HG02571 (cell line): ENCODE data around the gene OR6S1.
"Not testable (repeated sequence)": the region's sequence is repeated elsewhere in the genome, so short reads cannot be mapped to it uniquely, and the experiment has no call there.

Experiments
- ATAC-seq: cut with Tn5 transposase; IDR thresholded peaks from one replicate; pipeline ENCODE4 v1.9.1; 2021; ENCODE audit warnings: mild to moderate bottlenecking, moderate library complexity; ENCODE audit not compliant: unreplicated experiment

OR6S1 gene

DNA sequence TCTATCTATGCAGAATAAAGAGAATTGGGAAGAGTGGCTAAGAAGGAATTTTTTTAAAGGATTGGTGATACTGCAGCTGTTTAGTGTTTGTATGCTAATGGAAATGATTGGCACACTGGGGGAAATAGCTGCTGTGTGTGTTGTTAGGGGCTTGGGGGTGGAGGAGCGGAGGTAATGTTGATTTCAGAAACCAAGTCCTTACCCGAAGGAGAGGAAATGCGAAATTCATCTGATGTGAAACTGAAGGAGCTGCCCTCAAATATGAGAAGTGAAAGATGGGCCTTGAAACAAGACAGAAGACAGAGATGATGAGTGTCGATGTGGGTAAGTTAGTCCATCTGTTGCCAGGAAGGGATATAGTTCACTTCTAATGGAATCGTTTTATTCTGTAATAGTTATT lies 29.1 kb downstream of the OR6S1 start:
- no peak for ATAC-seq

DNA sequence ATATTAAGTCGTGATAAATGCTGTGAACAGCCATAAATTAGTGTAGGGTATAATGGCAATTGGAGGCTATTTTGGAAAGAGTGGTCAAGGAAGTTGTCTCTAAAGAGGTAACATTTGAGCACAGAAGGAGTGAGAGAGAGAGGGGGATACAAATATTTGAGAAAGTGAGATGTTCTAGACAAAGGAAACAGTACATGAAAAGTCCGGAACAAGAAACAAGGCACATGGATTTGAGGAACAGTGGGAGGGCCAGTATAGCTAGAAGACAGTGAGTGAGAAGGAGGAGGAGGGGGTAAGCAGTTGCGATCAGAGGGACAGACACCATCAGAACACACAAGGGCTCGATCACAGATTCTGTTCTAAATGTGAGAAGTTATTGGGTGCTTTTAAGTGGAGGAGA lies 30.2 kb downstream of the OR6S1 start:
- no peak for ATAC-seq

DNA sequence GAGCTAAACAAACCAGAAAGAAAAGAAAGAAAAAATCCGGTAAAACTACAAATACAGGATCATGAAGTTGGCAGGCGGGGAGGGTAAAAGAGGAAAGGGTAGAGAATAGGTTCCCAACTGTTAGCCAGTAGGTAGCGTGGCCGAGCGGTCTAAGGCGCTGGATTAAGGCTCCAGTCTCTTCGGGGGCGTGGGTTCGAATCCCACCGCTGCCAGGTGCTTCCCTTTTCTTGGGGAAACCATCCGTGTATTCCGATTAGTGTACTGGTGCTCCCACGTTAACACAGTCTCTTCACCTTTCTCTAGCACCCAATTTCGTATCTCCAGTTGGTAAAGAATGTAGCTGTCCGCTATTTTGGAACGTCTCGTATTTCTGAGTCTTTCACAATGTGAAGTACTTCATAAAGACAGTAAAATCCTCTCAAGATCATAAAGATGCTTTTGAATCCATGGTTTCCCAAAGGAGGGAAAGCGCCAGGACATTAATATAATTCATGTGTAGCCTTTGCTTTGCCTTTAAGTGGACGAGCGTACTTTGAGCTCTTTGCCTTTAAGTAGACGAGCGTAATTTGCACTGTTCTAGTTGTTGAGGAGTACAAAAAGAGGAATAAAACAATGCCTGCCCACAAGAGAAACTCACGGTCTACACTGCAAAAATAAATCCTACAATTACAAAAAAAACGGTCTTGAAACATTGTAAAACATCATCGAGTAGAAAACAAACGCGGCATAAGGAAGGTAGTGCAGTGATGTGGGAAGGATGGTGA lies 31.3 kb downstream of the OR6S1 start:
- peak; percentile 27 for ATAC-seq

DNA sequence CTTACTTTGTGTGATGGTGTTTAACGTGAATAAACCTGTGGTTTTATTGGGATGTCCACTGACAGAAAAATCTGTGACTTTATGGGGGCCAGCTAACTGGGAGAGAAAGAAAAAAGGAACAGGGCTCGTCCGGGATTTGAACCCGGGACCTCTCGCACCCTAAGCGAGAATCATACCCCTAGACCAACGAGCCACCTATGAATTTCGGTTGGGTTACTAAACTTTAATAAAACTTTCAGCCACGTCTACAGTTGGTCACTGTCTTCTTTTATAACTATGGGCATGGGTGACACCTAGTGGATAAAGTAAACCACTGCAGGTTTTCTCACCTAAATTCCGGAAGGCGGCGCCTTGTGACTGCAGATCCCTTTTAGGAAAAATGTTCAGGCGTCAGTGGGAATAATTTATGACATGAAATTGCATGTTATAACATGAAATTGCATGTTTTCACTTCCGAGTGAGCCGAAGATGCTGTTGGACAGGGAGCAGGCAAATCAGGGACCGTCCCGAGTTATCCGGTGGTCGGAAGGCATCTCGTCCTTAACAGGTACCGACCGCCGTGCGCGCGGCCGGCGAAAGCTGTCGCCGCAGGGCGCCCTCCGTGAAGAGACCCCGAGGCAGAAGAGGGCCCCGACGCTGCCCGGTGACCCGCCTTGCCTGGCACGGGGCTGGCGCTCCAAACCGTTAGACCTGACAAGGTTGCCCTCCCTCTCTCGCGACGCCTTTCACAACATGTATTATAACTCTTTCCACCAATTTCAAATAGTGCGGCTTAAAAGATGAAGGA lies 32.1 kb downstream of the OR6S1 start:
- ATAC-seq: no peak

DNA sequence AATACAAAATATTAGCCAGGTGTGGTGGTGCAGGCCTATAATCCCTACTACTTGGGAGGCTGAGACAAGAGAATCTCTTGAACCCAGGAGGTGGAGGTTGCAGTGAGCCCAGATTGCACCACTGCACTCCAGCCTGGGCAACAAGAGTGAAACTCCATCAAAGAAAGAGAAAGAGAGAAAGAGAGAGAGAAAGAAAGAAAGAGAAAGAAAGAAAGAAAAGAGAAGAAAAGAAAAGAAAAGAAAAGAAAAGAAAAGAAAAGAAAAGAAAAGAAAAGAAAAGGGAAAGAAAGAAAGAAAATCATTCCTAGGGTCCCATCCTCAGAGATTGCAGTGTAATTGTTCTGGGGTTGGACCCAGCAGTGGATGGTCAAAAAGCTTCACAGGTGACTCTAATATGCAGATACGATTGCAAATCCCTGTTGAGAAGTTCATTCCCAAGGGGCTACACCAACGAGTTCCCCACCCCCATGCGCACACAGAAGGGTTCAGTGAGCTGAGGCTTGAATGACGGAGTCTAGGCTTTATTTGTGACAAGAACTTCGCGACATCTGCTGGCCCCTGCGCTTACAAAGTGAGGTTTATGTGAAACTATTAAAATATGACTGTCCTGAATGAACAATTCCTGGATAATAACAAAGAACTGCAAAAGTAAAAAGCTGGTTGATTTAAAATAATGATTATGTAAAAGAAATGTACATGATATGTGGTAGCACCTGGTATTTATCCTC lies 32.9 kb downstream of the OR6S1 start:
- ATAC-seq: no peak

DNA sequence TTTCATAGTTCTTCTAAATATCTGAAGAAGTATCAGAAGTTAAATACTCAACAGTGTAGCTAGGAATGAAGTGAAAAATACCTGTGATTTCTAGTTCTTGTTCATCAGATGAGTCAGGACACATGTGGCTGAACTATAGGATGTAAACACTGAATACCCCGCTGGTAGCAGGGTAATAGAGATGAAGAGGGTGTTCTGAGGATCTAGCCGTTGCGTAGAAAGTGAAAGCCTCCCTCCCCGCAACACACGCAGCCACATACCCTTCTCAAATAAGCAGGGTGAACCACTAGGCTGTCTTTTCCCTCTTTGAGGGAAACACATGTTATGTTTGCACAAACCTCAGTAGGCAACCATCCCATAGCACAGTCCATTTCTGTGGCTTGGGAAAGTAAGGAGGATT lies 33.9 kb downstream of the OR6S1 start:
- ATAC-seq: no peak

DNA sequence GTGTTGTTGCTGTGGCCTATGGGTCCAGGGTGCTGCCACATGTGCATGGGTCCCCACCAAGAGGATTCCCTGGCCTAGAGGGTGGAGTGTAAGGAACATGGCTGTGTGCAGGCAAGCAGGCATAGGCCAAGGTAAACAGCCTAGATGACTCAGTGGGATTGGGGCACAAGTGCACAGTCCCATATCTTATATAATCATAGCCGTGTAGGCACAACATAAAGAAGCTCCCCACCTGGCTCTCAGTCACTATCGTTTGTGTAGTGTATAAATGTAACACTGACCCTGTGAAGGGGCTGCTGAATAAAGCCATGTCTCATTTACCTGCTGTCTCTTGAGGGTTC lies 34.6 kb downstream of the OR6S1 start:
- ATAC-seq: no peak

DNA sequence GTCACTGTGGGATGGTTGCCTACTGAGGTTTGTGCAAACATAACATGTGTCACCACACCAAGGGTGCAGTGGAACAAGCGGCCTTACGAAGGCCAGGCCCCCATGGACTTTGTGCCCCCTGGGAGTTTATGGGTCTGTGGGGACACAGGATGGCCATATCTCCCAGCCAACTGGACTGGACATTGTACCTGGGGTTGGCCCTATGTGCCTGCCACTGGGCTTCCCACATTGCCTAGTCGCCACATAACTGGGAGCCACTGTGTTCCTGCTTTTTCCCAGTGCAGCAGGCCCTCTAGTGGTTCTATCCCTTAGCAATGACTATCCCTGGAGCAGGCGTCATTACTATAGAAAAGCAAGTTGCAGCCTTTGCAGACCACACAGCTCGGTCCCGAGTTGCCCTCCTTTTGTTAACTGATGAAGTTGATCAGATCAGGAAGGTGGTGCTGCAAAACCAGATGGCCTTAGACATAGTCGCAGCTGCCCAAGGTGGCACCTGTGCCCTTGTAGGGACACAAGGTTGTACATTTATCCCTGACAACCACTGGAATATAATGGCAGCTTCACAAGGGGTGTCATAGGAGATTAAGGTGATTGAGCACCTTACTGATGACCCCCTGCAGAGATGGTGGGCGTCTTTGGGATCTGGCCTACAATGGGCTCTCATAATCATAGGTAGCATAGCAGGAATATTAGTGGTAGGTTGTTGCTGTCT lies 35.1 kb downstream of the OR6S1 start:
- no peak for ATAC-seq

DNA sequence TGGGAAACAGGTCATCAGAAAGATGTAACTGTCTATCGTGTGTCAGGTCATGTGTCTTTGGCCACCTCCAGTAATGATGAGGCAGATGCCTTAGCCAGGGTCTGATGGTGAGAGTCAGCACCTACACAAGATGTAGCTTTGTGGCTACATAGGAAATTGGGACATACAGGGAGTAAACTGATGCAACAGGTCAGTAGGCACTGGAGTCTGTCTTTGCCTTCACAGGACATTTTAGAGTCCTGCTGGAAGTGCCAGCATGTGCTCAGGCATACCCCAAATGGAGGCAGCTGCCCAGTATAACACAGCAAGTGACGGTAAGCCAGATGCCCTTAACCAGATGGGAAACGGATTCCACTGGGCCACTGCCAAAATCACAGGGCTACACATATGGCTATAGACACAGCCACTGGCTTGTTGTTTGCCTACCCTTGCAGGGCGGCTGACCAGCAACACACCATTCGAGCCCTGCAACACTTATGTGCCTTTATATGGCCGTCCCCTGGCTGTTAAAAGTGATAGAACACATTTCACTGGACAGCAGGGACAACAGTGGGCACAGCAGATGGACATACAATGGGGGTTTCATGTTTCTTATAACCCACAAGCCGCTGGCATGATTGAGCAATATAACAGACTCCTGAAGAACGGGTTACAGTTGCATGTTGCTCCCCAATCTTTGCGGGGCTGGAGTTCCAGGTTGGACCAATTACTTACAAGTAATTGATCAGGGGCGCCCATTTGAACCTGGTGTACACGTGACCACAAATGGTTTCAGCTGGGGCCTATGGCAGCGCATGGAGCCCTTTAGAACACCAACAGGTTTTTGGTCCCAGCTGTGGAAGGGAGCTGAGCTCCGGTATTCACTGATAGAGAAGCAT lies 37.4 kb downstream of the OR6S1 start:
- no peak for ATAC-seq

DNA sequence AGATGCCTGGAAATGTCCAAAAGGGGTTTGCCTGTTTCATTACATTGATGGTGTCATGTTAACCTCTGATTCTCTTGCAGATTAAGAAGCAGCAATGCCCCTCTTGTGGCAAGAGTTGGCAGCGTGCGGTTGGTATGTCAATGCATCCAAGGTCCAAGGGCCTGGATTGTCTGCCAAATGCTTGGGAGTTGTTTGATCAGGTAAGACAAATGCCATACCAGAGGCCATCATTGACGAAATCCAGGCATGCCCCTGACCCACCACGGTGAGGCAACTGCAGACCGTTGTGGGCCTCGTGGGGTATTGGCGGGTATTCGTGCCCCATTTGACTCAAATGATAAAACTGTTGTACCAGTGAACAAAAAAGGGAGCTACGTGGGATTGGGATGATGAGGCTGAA lies 38.9 kb downstream of the OR6S1 start:
- ATAC-seq: no peak

DNA sequence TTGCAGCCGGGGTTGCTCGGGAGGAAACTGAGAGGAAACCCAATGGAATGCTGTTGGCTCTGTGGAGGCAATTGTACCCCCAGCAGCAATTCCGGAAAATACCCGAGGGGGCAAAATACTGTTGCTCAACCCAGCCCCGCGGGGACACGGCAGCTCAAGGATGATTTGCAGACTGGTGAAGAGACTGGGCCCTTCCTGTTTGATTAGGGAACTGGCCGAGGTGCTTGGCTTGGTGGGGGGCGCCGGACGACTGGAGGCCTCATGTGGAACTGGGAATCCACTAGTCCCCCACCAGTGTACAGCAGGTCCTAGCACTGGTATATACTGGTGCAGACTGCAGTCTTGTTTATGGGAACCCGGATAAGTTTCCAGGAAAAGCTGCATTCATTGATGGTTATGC lies 40.0 kb downstream of the OR6S1 start:
- ATAC-seq: no peak

DNA sequence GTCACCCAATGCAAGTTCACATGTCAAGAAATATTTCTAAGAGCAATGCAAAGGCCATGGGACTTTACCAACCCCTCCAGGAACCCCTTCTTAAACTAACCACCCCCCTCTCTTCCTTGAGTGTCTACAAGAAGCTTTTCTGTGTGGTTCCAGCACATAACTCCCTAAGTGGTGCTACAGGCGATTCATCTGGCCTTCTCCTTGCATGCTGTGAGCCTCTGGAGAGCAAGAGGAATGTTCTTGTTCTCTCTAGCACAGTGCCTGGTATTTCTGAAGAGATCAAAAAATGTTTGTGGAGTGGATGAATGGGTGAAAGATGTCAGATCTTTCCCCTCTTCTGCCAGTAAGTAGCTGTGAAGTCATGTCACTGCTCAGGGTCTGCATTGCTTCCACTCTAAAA lies 44.4 kb downstream of the OR6S1 start:
- no peak for ATAC-seq

DNA sequence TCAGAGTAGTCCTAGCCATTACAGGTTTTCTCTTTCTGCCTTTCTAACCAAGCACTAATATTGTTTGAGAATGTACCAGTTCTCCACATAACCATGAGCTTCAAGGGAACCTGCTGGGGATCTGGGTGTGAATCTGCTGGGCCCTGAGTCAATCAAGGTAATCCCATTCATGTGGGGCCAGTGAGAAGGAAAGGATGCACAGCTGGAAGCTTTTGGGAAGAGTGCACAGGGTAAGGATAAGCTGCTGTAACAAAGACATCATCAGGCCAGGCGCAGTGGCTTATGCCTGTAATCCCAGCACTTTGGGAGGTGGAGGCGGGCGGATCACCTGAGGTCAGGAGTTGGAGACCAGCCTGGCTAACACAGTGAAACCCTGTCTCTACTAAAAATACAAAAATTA lies 45.8 kb downstream of the OR6S1 start:
- not testable (repeated sequence) for ATAC-seq

DNA sequence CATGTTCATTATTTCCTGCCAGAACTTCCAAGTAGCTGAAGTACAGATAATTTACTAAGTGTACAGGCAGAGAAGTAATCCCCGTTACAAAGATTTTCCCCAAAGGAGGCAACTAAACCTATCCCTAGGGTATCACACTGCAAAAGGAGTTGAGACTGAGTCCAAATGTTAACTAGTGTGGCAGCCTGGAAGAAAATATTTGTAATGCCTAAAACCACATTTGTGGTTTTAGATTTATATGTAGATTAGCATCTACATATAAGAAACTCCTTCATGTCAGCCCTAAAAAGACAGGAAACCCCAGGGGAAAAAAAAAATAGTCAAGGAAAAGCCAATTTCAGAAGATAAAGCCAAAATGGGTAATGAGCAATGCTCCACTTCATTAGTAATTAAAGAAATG lies 48.9 kb downstream of the OR6S1 start:
- no peak for ATAC-seq

DNA sequence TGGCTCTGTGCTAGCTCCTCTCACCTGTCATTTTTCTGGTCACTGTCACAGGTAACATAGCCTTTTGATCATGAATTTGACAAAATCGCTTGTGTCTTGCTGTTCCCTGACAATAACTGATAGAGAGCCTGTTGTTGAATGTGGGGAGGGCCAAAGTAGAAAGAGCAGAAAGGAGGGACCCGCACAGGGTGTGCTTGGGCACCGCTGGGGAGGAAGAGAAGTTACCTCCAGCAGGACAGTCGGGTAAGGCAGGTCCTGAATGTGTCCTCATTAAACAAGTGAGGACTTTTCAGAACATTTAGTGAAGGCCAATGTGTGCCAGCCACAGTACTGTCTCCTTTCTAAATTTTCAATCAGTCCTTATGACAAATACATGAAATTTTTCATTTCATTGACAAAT lies 50.3 kb downstream of the OR6S1 start, which contains the start of gene RNASE12:
TSS of gene RNASE12 (minus strand) at position 142 of the 400 bp plus-strand sequence. CDS start 653 bp downstream, outside the sequence.
- ATAC-seq: no peak
